ENCODE data around the gene CHEK1. TPM values are rescaled to one million over a fixed set of nuclear protein-coding genes. Genes with fewer than 3 reads are reported as not detected.

Gene CHEK1
- total and polyA plus RNA-seq, 2 of the 8 experiments (the other 6 are each of a cell fraction or from before 2014, with no cell fraction given): 37.7 to 133 TPM

DNA sequence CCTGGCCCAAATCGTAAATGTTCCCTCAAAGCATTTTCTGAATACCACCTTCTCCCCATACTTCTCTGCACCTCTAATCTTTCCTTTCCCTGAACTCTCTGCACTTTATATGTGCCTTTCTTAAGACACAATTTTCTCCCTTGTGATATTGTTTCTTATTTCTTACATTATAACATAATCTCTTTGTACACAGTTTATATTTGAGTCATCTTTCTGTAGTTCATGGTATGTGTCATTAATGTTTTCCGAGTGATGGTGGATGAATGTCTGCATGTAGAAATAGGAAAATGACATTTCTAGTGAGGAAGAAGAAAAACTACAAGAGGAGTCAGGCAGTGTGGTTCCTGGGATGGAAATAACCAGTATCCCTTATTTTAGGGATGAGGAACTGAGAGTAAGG, 50.2 kb downstream of the CHEK1 start:
- no peaks in the 10 kb centered on the region for H3K23me2 ChIP-seq (ENCODE audit: low read depth, low read length)
- H3K4me3 ChIP-seq (ENCODE audit: extremely low read depth in 1 of 4, insufficient read depth in 2 of 4, low read depth in 3 of 4, low read length in 4 of 4): no peak overlapping the region
- no peak overlapping the region for H2AFZ ChIP-seq (ENCODE audit: low read length)
- POLR2A ChIA-PET (ENCODE audit: partially characterized antibody): interaction anchor here (0.7 kb wide), 1 partner anchor 19 kb away, joined by 3 read pairs; no protein-coding TSS in a partner anchor
- TF ChIP-seq HDAC6 (IDR thresholded peaks at IDR 0.05; ENCODE audit: low read depth, low read length) (no peak), BACH1 (IDR thresholded peaks at IDR 0.05; ENCODE audit: low read length) (no peak)
- TF ChIP-seq, protein P1, sequence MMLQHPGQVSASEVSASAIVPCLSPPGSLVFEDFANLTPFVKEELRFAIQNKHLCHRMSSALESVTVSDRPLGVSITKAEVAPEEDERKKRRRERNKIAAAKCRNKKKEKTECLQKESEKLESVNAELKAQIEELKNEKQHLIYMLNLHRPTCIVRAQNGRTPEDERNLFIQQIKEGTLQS (IDR thresholded peaks at IDR 0.05; ENCODE audit: insufficient read depth, low read depth, low read length): no peak
- no peak overlapping the region for H3K4ac ChIP-seq (replicated peaks; ENCODE audit: insufficient read length, low read depth, low read length)
- no peaks in the 10 kb centered on the region for H3K4me1 ChIP-seq (replicated peaks in 1 of 4; ENCODE audit: control insufficient read depth in 3 of 4, insufficient read depth in 4 of 4, low read length in 3 of 4)
- no peaks in the 10 kb centered on the region for H3K79me1 ChIP-seq (ENCODE audit: low read depth, low read length)
- no peak overlapping the region for H3K9ac ChIP-seq (replicated peaks in 1 of 4; ENCODE audit: extremely low read depth in 1 of 4, low read depth in 3 of 4, low read length in 3 of 4)
- H4K20me1 ChIP-seq (replicated peaks in 1 of 2; ENCODE audit: control insufficient read depth in 1 of 2, insufficient read depth in 2 of 2, low read length in 2 of 2): no peaks in the 10 kb centered on the region
- H4K91ac ChIP-seq (replicated peaks; ENCODE audit: insufficient read length, low read length): no peak overlapping the region
- H3K4me2 ChIP-seq (ENCODE audit: insufficient read depth in 1 of 2, low read depth in 2 of 2, low read length in 2 of 2): no peak overlapping the region
- H3K79me2 ChIP-seq (ENCODE audit: control insufficient read depth in 1 of 2, insufficient read depth in 2 of 2, low read length in 2 of 2): no peaks in the 10 kb centered on the region
- H2AK5ac ChIP-seq (ENCODE audit: low read depth, low read length): no peak overlapping the region
- no peak overlapping the region for H4K8ac ChIP-seq (ENCODE audit: extremely low read depth, insufficient read depth, low read length)
- no peak overlapping the region for H2BK5ac ChIP-seq (ENCODE audit: low read depth, low read length)
- no peak overlapping the region for H2BK15ac ChIP-seq (ENCODE audit: low read length)
- no peak overlapping the region for H3K56ac ChIP-seq (replicated peaks; ENCODE audit: insufficient read length, low read depth, low read length)
- no peak overlapping the region for H2BK120ac ChIP-seq (replicated peaks; ENCODE audit: low read depth, low read length)
- peaks cover 2 to 40% (median 27%) of the 10 kb centered on the region in 4 experiments for H3K36me3 ChIP-seq (ENCODE audit: control insufficient read depth in 2 of 4, insufficient read depth in 4 of 4, low read length in 3 of 4)
- 84% methylated on average over 2 of the region's 2 CpGs; no CpG with 5 or more reads in 1 of the 2 experiments for WGBS, 2 experiments (ENCODE audit: extremely low coverage in 1 of 2, insufficient coverage in 1 of 2, insufficient read length in 1 of 2, insufficient replicate concordance in 2 of 2, low coverage in 1 of 2, low lambda C conversion rate in 2 of 2, missing lambda C conversion rate in 1 of 2)
- H2BK20ac ChIP-seq (ENCODE audit: low read length): no peak overlapping the region
- H4K5ac ChIP-seq (ENCODE audit: insufficient read length, low read depth, low read length): no peak overlapping the region
- H3K27me3 ChIP-seq (replicated peaks in 1 of 4; ENCODE audit: control insufficient read depth in 3 of 4, extremely low read depth in 1 of 4, insufficient read depth in 3 of 4, low read length in 3 of 4): no peaks in the 10 kb centered on the region
- H3K9me3 ChIP-seq (ENCODE audit: insufficient read depth in 2 of 2, low read depth in 1 of 2, low read length in 1 of 2): no peaks in the 10 kb centered on the region
- H3K27ac ChIP-seq (ENCODE audit: low read depth, low read length): no peak overlapping the region
- no peak for DNase-seq (ENCODE audit: low read depth in 1 of 2, low spot score in 2 of 2)
- H3K14ac ChIP-seq (ENCODE audit: insufficient read length): no peak overlapping the region
- FAIRE-seq: no peak
- CTCF ChIA-PET (ENCODE audit: partially characterized antibody): no interaction called here
- H2BK12ac ChIP-seq (ENCODE audit: low read depth, low read length): no peak overlapping the region
- no peak overlapping the region for H3K23ac ChIP-seq (ENCODE audit: insufficient read length)
- no peak overlapping the region for H3K18ac ChIP-seq (ENCODE audit: extremely low read depth, low read length)
